Upper lobe of right lung (tissue), 1 donor: Measurements from ENCODE around the gene VSTM2B. TPM values are rescaled to one million over a fixed set of nuclear protein-coding genes. Genes with fewer than 3 reads are reported as not detected.

Experiments used
- ATAC-seq: fragments of 200-7000 bp; cut with Tn5 transposase; one replicate; pipeline ENCODE4 v1.9.1; 2020; ENCODE audit warnings: mild to moderate bottlenecking, moderate library complexity
- DNase-seq: peaks from one replicate; pipeline ENCODE4 v3.0.0-alpha.2; 2020
- H3K27ac ChIP-seq: fragments of 200-600 bp; one replicate; pipeline ENCODE4 v1.8.0; 2022
- H3K27me3 ChIP-seq: fragments of 200-600 bp; one replicate; pipeline ENCODE4 v1.8.0; 2022; ENCODE audit warnings: mild to moderate bottlenecking
- H3K36me3 ChIP-seq: fragments of 200-600 bp; one replicate; pipeline ENCODE4 v1.8.0; 2022
- H3K4me1 ChIP-seq: fragments of 200-600 bp; one replicate; pipeline ENCODE4 v1.8.0; 2022
- H3K4me3 ChIP-seq: fragments of 200-600 bp; one replicate; pipeline ENCODE4 v1.8.0; 2022; ENCODE audit warnings: mild to moderate bottlenecking
- H3K9me3 ChIP-seq: fragments of 200-600 bp; one replicate; pipeline ENCODE4 v1.8.0; 2022
- intact Hi-C: fragments of 100-400 bp; cut with DNase I; formaldehyde crosslinking; loops from one replicate; pipeline ENCODE4 v1.11.0; 2022
- total RNA-seq: library from RNA; stranded (reverse); fragmentation: NEBNext Ultra II Directional; extraction: Animal tissue kit (Norgen Biotek cat#: 25700); gene quantifications from one replicate; pipeline ENCODE4 v1.2.1, GENCODE V29; 2021
- TF ChIP-seq, protein P1 (sequence below): fragments of 200-600 bp; IDR thresholded peaks from one replicate; pipeline ENCODE4 v1.8.0; 2022; ENCODE audit warnings: antibody characterized with exemption
- donor health status: DM: no; HTN: yes; CAD: no; lungs with severe emphysema.

The VSTM2B gene
- total RNA-seq, 1 donor from 2014 or later: not detected

DNA sequence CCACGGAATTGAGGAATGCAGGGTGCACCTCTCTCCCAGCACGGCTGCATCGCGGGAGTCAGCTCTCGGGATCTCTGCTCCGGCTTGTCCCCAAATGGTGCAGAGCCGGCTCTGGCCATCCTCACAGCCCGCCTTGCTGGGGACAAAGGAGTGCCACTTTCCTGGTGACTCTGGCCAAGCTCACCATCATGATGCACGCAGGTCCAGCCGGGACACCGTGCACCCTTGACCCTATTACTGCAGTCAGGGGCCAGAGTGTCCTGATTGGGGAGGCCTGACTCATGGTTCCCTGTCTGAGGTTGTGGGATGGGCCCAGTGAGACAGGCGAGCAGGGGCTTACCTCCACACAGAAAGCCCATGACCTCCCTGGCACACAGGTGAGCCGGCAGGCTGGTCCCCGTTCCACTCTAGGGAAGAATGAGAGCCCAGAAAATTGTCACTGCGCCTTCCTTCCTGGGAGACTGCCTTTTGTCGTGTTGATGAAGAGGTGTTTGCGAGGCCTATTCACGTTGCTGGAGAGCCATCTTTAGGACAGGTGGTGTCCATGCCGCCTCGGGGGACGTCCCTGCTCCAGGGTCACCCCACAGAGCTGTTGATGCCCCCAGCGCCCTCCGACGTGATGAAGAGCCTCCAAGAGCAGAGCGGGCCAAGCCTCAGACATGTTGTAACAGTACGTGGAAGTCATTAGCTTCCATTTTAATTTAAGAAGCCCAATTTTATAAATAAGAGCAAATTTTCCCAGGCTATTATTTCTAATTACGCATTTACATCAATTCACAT lies 18.5 kb upstream of the VSTM2B start:
- peak; percentile 58 for DNase-seq
- TF ChIP-seq, protein P1, sequence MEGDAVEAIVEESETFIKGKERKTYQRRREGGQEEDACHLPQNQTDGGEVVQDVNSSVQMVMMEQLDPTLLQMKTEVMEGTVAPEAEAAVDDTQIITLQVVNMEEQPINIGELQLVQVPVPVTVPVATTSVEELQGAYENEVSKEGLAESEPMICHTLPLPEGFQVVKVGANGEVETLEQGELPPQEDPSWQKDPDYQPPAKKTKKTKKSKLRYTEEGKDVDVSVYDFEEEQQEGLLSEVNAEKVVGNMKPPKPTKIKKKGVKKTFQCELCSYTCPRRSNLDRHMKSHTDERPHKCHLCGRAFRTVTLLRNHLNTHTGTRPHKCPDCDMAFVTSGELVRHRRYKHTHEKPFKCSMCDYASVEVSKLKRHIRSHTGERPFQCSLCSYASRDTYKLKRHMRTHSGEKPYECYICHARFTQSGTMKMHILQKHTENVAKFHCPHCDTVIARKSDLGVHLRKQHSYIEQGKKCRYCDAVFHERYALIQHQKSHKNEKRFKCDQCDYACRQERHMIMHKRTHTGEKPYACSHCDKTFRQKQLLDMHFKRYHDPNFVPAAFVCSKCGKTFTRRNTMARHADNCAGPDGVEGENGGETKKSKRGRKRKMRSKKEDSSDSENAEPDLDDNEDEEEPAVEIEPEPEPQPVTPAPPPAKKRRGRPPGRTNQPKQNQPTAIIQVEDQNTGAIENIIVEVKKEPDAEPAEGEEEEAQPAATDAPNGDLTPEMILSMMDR: no peak

DNA sequence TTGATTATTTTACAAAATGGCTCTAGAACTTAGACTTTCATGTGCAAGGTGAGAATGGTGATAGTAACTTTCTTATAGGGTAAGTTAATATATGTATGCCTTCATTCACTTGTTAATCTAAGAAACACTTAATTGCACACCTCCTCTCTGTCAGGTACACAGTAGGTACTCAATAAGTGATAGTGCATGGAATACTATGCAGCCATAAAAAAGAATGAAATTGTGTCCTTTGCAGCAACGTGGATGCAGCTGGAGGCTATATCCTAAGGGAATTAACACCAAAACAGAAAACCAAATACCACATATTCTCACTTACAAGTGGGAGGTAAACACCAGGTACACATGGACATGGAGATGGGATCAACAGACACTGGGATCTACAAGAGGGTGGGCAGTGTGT lies 17.6 kb upstream of the VSTM2B start:
- no peaks in the 10 kb centered on the region for H3K4me1 ChIP-seq
- intact Hi-C loops: no loop called here
- DNase-seq (no peak), ATAC-seq (no peak)
- H3K27me3 ChIP-seq: peaks cover 15% of the 10 kb centered on the region
- TF ChIP-seq, protein P1: no peak
- no peak overlapping the region for H3K4me3 ChIP-seq
- H3K36me3 ChIP-seq: no peaks in the 10 kb centered on the region
- H3K27ac ChIP-seq: no peak overlapping the region
- no peaks in the 10 kb centered on the region for H3K9me3 ChIP-seq

More for the DNA sequence above, 18.5 kb upstream of the VSTM2B start:
- Histone ChIP-seq H3K27me3 (peaks cover 15% of the 10 kb centered on the region), H3K9me3 (no peaks in the 10 kb centered on the region), H3K4me3 (no peak overlapping the region), H3K27ac (no peak overlapping the region), H3K4me1 (no peaks in the 10 kb centered on the region), H3K36me3 (no peaks in the 10 kb centered on the region)
- no peak for ATAC-seq
- intact Hi-C loops: no loop called here

DNA sequence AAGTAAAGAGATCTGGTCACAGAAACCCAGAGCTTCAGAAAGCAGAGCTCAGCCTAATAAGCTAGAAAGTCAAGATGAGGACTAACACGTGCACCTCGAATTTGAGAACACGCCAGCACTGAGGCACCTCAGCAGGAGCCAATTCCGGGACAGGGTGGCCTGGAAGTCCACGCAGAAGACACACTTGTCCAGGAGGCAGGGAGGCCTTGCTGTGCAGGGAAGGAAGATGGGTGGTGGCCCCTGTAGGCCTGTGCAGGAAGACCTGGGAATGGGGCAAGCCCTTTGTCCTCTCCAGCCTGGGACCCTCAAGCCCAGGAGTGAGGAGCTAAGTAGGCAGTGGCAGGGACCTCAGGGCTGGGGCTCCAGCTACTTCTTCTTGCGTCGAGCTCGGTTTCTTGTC lies 16.3 kb upstream of the VSTM2B start:
- Histone ChIP-seq H3K27ac (no peak overlapping the region), H3K36me3 (no peaks in the 10 kb centered on the region), H3K9me3 (no peaks in the 10 kb centered on the region), H3K27me3 (peaks cover 15% of the 10 kb centered on the region), H3K4me1 (no peaks in the 10 kb centered on the region), H3K4me3 (no peak overlapping the region)
- intact Hi-C loops: no loop called here
- TF ChIP-seq, protein P1: no peak
- no peak for ATAC-seq
- DNase-seq: peak; percentile 45

DNA sequence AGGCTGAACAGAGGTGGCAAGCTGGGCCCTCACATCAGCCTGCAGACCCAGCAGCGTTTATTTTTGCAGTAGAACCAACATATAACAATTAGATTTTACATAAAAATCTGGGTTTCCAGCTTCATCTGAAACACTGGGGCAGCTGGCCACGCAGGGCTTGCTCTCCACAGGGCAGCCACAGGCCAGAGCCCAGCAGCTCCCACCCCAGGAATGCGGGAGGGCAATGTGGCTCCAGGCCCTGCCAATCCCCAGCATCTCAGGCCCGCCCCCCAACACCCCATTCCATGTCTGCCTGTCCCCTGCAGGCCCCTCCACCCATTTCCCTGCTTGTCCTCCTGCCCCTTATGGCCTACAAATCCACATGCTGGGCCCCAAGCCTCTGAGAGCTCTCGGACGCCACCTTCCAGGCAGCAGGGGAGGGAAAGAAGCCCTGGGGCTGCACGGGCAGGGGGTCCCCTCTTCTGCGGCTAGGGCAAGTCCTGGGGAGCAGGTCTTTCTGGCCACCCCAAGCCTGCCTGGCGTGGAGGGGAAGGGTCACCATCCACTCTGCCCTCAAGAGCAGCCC lies 15.0 kb upstream of the VSTM2B start:
- TF ChIP-seq, protein P1: no peak
- DNase-seq (peak; percentile 40), ATAC-seq (no peak)
- Histone ChIP-seq H3K36me3 (no peaks in the 10 kb centered on the region), H3K9me3 (no peaks in the 10 kb centered on the region), H3K4me3 (no peak overlapping the region), H3K27me3 (peaks cover 15% of the 10 kb centered on the region), H3K27ac (no peak overlapping the region), H3K4me1 (no peaks in the 10 kb centered on the region)
- intact Hi-C loops: no loop called here

DNA sequence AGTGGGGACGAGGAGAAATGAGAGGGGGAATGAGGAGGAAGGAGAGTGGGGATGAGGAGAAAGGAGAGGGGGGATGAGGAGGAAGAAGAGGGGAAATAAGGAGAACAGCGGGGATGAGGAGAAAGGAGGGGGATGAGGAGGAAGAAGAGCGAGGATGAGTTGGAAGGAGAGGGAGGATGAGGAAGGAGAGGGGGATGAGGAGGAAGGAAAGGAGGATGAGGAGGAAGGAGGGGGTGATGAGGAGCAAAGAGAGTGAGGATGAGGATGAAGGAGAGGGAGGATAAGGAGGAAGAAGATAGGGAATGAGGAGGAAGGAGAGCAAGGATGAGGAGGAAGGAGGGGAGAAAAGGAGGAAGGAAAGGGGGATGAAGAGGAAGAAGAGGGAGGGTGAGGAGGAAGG lies 14.0 kb upstream of the VSTM2B start:
- no peaks in the 10 kb centered on the region for H3K36me3 ChIP-seq
- H3K27ac ChIP-seq: no peak overlapping the region
- intact Hi-C loops: no loop called here
- H3K9me3 ChIP-seq: no peaks in the 10 kb centered on the region
- H3K27me3 ChIP-seq: peaks cover 15% of the 10 kb centered on the region
- DNase-seq (no peak), ATAC-seq (no peak)
- TF ChIP-seq, protein P1: no peak
- H3K4me3 ChIP-seq: no peak overlapping the region
- H3K4me1 ChIP-seq: no peaks in the 10 kb centered on the region
